Activated T-helper 1 cell treated with Interleukin-2 at 50 U/mL for 16 hours (primary cell): ENCODE data around the gene STARD7.
A peak's percentile ranks its signal among the peaks of the same experiment; 100 is the strongest.
"Not testable (repeated sequence)": the region's sequence is repeated elsewhere in the genome, so short reads cannot be mapped to it uniquely, and the experiment has no call there.

Experiments
- DNase-seq: peaks from one replicate; pipeline ENCODE4 v3.0.0-alpha.2; 2020; ENCODE audit warnings: low read depth

The STARD7 gene

DNA sequence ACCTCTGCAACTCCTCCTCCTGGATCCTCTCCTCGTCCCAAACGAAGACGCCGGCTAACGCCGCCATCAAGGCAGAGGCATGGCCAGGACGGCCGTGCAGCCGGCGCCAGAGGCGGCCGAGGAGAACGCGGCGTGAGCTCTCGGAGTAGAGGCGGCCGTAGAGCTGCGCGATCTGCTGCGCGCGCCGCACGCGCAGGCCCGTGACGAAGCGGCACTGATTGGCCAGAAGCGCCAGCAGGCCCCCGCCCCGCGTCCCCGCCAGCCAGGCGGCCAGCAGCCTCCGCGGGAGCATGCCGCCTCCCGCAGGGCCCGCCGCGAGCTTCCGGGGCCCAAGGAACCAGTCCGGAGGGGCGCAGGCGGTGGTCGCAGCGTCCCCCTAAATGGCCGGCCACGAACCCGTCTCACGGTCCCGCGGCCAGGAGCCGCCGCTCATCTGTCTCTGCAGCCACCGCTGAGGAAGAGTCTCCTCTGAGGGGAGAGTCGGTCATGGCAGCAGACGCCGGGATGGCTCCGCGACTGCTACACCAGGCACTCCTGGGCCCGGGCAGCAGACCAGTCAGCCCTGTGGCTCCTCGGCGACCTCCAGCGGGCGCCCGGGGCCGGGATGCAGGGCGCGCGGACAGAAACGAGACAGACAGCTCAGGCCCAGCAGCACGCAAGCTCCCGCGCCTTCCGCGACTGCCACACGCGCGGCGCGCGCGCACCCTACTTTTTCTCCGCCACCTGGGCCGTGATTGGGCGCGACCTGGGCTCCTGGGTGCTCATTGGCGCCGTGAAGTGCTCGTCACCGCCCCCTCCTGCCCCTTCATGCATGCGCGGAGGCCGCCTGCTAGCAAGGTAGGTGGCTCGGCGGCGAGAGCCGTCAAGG, at the start of gene STARD7:
STARD7 (minus strand) TSS at position 685 of the 868 bp plus-strand sequence; CDS start at position 292, 393 bp downstream.
- DNase-seq, result peak; percentile 93

DNA sequence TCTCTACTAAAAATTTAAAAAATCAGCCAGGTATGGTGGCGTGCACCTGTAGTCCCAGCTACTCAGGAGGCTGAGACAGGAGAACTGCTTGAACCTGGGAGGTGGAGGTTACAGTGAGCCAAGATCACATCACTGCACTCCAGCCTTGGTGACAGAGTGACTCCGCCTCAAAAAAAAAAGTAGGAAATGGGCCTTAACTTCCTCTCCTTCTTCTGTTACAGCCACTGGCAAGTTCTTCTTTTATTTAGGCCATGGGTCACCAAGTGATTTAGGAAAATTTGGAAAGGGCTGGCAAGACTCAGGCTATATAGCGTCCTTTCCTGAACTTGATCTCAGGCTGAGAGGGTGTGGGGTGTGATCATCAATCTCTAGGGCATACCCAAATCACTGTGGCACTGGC, 49.1 kb upstream of the STARD7 start:
- not testable (repeated sequence) for DNase-seq

GRCh38 chr2:96256611-96257113, 48.0 kb upstream of the STARD7 start:
- DNase-seq, result no peak

GRCh38 chr2:96254571-96254970, 45.9 kb upstream of the STARD7 start:
- DNase-seq, result no peak

- DNase-seq, result no peak
Observed at GRCh38 chr2:96253006-96253405, 44.4 kb upstream of the STARD7 start.

DNA sequence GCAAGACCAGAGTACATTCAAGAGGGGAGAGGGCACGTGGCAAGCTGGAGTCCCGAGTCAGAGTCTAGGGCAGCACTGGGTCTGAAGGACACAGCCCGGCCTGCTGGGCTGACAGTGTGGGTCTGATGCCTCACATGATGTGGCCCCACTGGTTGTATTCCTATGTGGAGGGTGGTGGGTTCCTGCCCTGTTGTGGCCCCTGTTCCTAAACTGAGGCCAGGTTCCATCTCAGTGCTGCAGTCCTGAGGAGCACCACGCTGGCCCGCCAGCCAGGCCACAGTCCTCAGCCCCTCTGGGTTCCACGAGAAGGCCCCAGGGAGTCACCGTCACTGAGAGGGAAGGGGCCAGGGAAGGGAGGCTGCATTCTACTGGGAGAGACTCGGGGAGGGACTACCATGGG, 43.9 kb upstream of the STARD7 start:
- DNase-seq, result no peak

DNA sequence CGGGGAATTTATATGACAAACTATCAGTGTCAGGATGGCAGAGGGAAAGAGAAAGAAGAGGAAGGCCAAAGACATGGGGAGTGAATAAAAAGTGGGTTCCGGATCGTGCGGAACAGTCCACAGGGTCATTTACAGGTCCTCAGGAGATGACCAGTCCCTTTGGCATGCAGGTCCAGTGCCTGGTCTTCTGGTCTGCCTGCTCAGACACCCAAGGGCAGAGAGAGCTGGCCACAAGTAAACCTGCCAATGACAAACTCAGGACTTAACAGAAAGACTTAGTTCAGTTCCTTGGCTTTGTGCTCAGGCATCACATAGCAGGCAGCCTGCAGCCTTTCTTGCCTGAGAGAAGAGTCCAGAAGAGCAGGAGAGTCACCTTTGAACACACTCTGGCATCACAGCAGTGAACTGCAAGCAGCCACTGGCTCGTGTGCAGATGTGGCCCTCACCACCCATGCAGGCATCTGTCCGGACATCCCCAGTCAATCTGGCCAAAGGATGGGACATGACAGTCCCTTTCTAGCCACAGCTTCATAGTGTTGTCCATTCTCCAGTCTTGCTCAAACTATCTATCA, 43.2 kb upstream of the STARD7 start:
- DNase-seq, result no peak

GRCh38 chr2:96250188-96250587, 41.6 kb upstream of the STARD7 start:
- no peak for DNase-seq

- no peak for DNase-seq
Observed at GRCh38 chr2:96249654-96250053, 41.0 kb upstream of the STARD7 start.

- DNase-seq, result no peak
Observed at GRCh38 chr2:96248624-96249023, 40.0 kb upstream of the STARD7 start.

DNA sequence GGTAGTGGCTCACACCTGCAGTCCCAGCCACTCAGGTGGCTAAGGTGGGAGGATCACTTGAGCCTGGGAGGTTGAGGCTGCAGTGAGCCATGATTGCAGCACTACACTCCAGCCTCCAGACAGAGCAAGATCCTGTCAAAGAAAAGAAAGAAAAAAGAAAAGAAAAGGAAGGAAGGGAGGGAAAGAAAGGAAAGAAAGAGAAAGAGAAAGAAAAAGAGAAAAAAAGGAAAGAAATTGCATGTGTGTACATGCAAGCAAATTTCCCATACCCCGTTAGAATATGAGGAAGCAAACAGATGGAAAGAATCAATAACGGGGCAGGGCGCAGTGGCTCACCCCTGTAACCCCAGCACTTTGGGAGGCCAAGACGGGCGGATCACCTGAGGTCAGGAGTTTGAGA, 39.3 kb upstream of the STARD7 start:
- no peak for DNase-seq

DNA sequence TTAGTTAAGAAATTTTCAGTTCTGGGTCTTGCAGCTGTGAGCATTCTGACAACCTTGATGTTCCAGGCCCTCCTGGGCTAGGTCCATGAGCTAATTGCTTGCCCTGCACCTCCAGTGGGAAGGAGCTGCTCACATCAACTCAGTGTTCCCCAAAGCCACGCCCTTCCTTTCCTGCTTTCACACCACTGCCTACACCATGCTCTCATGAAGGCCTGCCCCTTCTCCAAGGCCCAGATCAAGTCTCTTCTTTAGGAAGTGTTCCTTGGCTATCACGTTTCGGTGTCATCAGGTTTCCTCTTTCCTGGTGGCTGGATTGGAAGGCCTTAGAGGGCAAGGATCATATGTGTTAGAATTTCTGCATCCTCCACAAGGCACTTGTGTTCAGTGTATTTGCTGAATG, 38.4 kb upstream of the STARD7 start:
- DNase-seq, result no peak

- DNase-seq, result no peak
Observed at GRCh38 chr2:96245609-96246390, 37.2 kb upstream of the STARD7 start.

GRCh38 chr2:96243843-96244242, 35.2 kb upstream of the STARD7 start:
- DNase-seq, result no peak

GRCh38 chr2:96241900-96242611, 33.4 kb upstream of the STARD7 start:
- DNase-seq, result peak; percentile 28

DNA sequence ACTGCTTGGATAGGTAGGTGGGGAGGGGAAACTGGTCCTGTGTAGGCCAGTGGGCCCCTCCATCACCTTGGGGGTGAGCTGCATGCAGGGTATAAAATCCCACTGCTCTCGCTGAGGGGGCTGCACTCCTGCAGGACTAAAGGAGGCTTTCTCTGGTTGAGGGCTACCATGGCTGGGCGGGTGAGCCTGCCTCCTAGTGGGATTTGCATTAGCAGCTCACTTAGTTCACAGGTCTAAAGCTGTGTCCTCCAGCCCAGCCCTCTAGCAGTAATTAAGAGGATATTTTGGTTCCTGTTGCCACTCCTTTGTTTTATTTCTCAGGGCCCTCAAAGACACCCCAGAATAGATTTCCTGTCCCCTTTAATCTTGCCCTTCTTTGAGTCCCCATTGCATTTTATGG, 32.6 kb upstream of the STARD7 start:
- no peak for DNase-seq

DNA sequence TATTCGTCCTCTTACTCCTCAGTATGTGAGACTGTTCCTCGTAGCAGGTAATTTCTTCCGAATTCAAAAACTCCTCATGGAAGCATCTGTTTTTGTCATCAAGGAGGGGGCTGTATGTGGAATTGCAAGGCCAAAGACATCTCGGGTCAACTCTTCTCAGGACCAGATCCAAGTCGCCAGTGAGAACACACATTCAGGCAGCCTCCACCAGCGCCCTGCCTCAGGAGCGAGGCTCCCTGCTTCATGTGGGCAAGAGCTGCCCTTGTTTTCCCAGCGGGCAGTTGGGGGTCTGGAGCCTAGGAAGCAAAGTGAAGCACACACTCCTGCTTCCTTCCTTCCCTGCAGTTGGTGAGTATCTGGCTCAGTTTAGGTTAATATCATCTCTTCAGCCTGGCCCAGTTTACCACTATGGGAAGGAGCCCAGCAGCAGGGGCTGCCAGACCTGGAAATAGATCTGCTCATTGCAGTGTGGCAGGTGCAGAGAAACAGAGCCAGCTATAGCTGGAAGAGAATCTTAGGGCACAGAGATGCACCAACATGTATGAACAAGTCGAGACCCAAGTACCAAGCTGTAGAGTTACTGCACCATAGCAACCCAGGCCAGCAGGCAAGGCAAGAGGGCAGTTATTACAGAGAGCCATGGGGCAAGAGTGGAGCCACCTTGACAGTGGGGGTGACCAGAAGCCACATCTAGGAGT, 31.9 kb upstream of the STARD7 start:
- DNase-seq, result no peak

GRCh38 chr2:96239745-96240264, 31.2 kb upstream of the STARD7 start:
- DNase-seq, result no peak

GRCh38 chr2:96239091-96239490, 30.5 kb upstream of the STARD7 start:
- DNase-seq, result no peak

DNA sequence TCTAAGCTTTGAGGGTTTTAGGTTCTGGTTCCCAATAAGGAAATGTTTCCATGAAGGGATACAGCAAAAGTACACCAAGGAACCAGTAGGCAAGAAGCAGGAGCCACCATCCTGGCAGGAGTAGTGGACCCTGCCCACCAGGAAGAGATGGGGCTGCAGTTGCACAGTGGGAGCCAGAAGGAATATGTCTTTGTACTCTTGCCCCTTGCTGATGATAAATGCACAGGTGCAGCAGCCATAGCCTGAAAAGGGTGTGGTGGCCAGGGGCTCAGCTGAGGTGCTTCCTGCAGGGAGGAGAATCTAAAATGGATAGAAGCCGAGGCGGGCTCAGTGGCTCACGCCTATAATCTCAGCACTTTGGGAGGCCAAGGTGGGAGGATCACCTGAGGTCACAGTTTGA, 29.6 kb upstream of the STARD7 start:
- no peak for DNase-seq

GRCh38 chr2:96236882-96237281, 28.3 kb upstream of the STARD7 start:
- DNase-seq, result no peak
